Measurements from ENCODE around the gene PITPNC1. TPM values are rescaled to one million over a fixed set of nuclear protein-coding genes. Genes with fewer than 3 reads are reported as not detected.

Gene PITPNC1
- total RNA-seq, 1 experiment from 2014 or later, result 37.5 TPM

DNA sequence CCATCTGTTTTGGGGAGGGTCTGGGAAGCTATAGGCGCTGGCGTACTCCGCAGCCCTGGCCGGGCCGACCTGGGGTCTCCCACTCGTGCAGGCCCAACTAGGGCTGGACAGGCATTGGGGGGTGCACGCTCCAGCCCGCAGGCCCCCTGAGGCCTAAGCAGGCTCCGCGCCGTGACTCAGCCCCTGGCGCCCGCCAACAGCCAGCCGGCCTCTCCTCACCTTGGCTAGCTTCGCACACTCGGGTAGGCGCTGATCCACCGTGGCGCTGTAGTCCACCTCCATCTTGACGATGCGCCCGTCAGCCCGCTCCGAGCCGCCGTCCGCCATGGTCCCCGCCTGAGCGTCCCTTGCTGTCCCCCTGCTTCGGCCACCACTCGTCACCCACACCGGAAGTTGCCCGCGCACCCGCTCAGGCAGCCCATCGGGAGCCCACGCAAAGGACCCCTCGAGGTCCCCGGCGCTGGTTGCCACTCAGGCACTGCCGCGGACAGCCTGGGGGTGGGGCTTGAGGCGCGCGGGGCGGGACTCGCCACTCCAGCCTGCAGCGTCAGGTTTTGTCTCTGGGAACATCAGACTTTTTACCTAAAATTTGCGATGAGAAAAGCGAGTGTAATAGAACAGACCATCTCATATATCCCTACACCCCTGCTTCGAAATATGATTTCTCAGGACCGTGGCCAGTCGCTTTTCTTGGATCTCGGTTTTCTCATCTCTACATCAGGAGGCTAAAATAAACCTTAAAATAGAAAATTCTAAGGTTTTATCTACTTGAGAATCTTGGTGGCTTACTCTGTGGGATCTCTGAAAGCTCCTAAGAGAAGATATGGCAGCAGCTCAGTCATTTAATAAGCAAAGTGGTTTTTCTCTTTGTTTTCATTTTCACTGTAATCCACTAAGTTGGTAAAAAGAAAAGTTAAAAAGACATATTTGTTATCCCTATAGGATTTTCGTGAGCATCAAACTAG is 10.6 kb upstream of the PITPNC1 start, which contains the start of gene PSMD12:
PSMD12 (minus strand) TSS at position 385 of the 965 bp plus-strand sequence; CDS start at position 327, 58 bp downstream.
- Histone ChIP-seq H4K20me1 (ENCODE audit: control insufficient read depth, insufficient read depth, insufficient read length) (no peaks in the 10 kb centered on the region), H3T11ph (ENCODE audit: low read length) (no peak within 1 kb of the TSS), H3K14ac (ENCODE audit: insufficient read depth, low read length) (peak within 1 kb of the TSS; percentile 97), H2BK120ac (ENCODE audit: low read depth, low read length, poor library complexity, severe bottlenecking) (no peak within 1 kb of the TSS), H3K18ac (ENCODE audit: insufficient read length, low read depth, low read length) (peak within 1 kb of the TSS; percentile 95), H2AK5ac (ENCODE audit: insufficient read length, low read length) (no peak within 1 kb of the TSS), H3K4me1 (ENCODE audit: insufficient read depth, low read length) (peaks cover 4% of the 10 kb centered on the region), H2BK20ac (ENCODE audit: low read depth, low read length, poor library complexity, severe bottlenecking) (no peak within 1 kb of the TSS), H4K91ac (ENCODE audit: insufficient read length, low read depth, low read length) (no peak within 1 kb of the TSS), H3K56ac (ENCODE audit: insufficient read length, low read depth, low read length) (no peak within 1 kb of the TSS), H3K4me2 (ENCODE audit: insufficient read depth, insufficient read length, low read length) (peak within 1 kb of the TSS; percentile 100), H3K4ac (ENCODE audit: low read depth, low read length) (no peak within 1 kb of the TSS), H3K23me2 (ENCODE audit: insufficient read length, low read depth, low read length, poor library complexity, severe bottlenecking) (peaks cover 7% of the 10 kb centered on the region), H3K79me1 (ENCODE audit: insufficient read depth, low read depth, low read length, poor library complexity, severe bottlenecking) (no peaks in the 10 kb centered on the region), H4K5ac (ENCODE audit: insufficient read length, low read depth, low read length) (peak within 1 kb of the TSS; percentile 54), H2BK5ac (ENCODE audit: insufficient read length, low read length) (no peak within 1 kb of the TSS), H3K27ac (ENCODE audit: insufficient read length, low read depth, low read length) (no peak within 1 kb of the TSS), H2BK12ac (ENCODE audit: insufficient read length, low read depth, low read length) (no peak within 1 kb of the TSS), H3K9ac (ENCODE audit: extremely low read depth, insufficient read length, low read length) (peak within 1 kb of the TSS; percentile 92), H4K8ac (replicated peaks; ENCODE audit: insufficient read length, low read depth, low read length) (no peak within 1 kb of the TSS), H3K79me2 (ENCODE audit: insufficient read depth, low read length) (peaks cover 31% of the 10 kb centered on the region), H3K27me3 (ENCODE audit: insufficient read depth, low read length) (no peaks in the 10 kb centered on the region), H3K23ac (ENCODE audit: insufficient read length, low read depth, low read length) (no peak within 1 kb of the TSS), H2AFZ (ENCODE audit: low read length) (peak within 1 kb of the TSS; percentile 98), H3K9me3 (ENCODE audit: control insufficient read depth, low read depth, low read length) (no peaks in the 10 kb centered on the region), H2BK15ac (ENCODE audit: low read depth, low read length) (no peak within 1 kb of the TSS)
- no CpG with 5 or more reads among the region's 55 CpGs for WGBS (ENCODE audit: extremely low coverage, insufficient read length, low lambda C conversion rate)
- Mint-ChIP-seq H3K27me3 (ENCODE audit: low read depth) (no peaks in the 10 kb centered on the region), H3K36me3 (ENCODE audit: insufficient read depth in 1 of 3, low read depth in 3 of 3) (peaks cover 11 to 24% (median 20%) of the 10 kb centered on the region in 3 experiments), H3K4me1 (peaks cover 17 to 22% of the 10 kb centered on the region in 2 experiments), H3K9me3 (no peaks in the 10 kb centered on the region), H3K4me3 (peak within 1 kb of the TSS; percentile 96 to 97), H3K27ac (peak within 1 kb of the TSS; percentile 84 to 99 (median 98))
- peak; percentile 95 for DNase-seq
- TF ChIP-seq, protein P1, sequence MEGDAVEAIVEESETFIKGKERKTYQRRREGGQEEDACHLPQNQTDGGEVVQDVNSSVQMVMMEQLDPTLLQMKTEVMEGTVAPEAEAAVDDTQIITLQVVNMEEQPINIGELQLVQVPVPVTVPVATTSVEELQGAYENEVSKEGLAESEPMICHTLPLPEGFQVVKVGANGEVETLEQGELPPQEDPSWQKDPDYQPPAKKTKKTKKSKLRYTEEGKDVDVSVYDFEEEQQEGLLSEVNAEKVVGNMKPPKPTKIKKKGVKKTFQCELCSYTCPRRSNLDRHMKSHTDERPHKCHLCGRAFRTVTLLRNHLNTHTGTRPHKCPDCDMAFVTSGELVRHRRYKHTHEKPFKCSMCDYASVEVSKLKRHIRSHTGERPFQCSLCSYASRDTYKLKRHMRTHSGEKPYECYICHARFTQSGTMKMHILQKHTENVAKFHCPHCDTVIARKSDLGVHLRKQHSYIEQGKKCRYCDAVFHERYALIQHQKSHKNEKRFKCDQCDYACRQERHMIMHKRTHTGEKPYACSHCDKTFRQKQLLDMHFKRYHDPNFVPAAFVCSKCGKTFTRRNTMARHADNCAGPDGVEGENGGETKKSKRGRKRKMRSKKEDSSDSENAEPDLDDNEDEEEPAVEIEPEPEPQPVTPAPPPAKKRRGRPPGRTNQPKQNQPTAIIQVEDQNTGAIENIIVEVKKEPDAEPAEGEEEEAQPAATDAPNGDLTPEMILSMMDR (conservative IDR thresholded peaks at IDR 0.05), result no peak

Data from H9 (cell line).